Activated naive CD4-positive, alpha-beta T cell treated with anti-CD3 and anti-CD28 coated beads, Interleukin-2, amount 10 ng/mL, durations not matched to agents 7 days and 5 days (primary cell): ENCODE measurements around the gene RNF112.
A peak's percentile ranks its signal among the peaks of the same experiment; 100 is the strongest.

Experiments
- CTCF ChIA-PET: fragments of 350-600 bp; sonication (Branson Sonifier 250); formaldehyde crosslinking; loops from one replicate; lab custom pipeline; 2021; ENCODE audit warnings: antibody characterized with exemption; lab: Charles Lee
- DNase-seq: peaks from one replicate; pipeline ENCODE4 v3.0.0-alpha.2; 2020
- H3K27ac Mint-ChIP-seq: one replicate; pipeline ENCODE4 v1.8.0; 2021; ENCODE audit warnings: mild to moderate bottlenecking, moderate library complexity, mixed read lengths
- H3K27me3 Mint-ChIP-seq: one replicate; pipeline ENCODE4 v1.8.0; 2021; ENCODE audit warnings: mild to moderate bottlenecking, mixed read lengths
- H3K36me3 Mint-ChIP-seq: one replicate; pipeline ENCODE4 v1.8.0; 2021; ENCODE audit warnings: mixed read lengths
- H3K4me1 Mint-ChIP-seq: one replicate; pipeline ENCODE4 v1.8.0; 2021; ENCODE audit warnings: mixed read lengths
- H3K4me3 Mint-ChIP-seq: one replicate; pipeline ENCODE4 v1.8.0; 2021; ENCODE audit warnings: mild to moderate bottlenecking, moderate library complexity, mixed read lengths
- H3K9me3 Mint-ChIP-seq: one replicate; pipeline ENCODE4 v1.8.0; 2021; ENCODE audit warnings: mixed read lengths

RNF112 gene

DNA sequence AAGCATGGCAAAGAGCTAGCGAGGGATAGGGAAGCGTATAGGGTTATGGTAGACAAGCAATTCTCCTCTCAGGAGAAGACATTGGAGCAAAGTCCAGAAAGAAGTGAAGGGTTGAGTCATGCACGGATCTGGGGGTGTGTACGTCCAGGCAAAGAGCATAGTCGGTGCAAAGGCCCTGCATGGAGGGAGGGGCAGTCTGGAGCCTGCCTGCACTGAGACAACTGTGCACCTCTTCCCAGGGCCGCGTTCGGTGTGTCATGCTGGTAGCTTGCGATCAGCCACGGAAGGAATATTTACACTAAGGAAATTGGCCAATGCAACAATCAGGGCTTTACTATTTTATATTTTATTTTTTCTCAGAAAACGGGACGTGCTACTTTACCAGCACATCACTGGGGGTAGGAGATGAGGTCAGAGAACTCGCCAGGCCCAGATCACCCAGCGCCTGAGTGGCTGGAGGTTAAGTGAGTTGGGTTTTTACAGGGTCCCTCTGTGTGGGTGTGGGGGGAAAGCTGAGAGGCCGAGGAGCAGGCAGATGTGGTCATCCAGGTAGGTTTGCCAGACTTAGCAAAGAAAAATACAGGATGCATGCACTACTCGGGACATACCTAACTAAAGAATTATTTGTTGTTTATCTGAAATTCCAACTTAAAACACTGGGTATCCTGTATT, 41.8 kb upstream of the RNF112 start:
- Mint-ChIP-seq H3K27me3 (peaks cover 21% of the 10 kb centered on the region), H3K4me3 (no peak overlapping the region), H3K36me3 (peaks cover 11% of the 10 kb centered on the region), H3K4me1 (peaks cover 73% of the 10 kb centered on the region), H3K27ac (peak overlapping the region; percentile 96), H3K9me3 (no peaks in the 10 kb centered on the region)
- CTCF ChIA-PET = no interaction called here
- peak; percentile 18 for DNase-seq

GRCh38 chr17:19369846-19370492, 41.1 kb upstream of the RNF112 start:
- CTCF ChIA-PET = no interaction called here
- H3K4me1 Mint-ChIP-seq = peaks cover 78% of the 10 kb centered on the region
- H3K4me3 Mint-ChIP-seq = peak overlapping the region; percentile 65
- H3K27me3 Mint-ChIP-seq = peaks cover 15% of the 10 kb centered on the region
- DNase-seq = peak; percentile 65
- no peaks in the 10 kb centered on the region for H3K9me3 Mint-ChIP-seq
- H3K27ac Mint-ChIP-seq = peak overlapping the region; percentile 96
- peaks cover 15% of the 10 kb centered on the region for H3K36me3 Mint-ChIP-seq

- Mint-ChIP-seq H3K27me3 (peaks cover 12% of the 10 kb centered on the region), H3K9me3 (no peaks in the 10 kb centered on the region), H3K27ac (peak overlapping the region; percentile 96), H3K4me1 (peaks cover 78% of the 10 kb centered on the region), H3K4me3 (peak overlapping the region; percentile 65), H3K36me3 (peaks cover 15% of the 10 kb centered on the region)
- CTCF ChIA-PET = interaction anchor here (1.3 kb wide), 1 partner anchor 8 kb away, joined by 5 read pairs; the partner anchor contains the start of gene B9D1
- peak; percentile 46 for DNase-seq
Measured at GRCh38 chr17:19370493-19370960, 40.5 kb upstream of the RNF112 start.

DNA sequence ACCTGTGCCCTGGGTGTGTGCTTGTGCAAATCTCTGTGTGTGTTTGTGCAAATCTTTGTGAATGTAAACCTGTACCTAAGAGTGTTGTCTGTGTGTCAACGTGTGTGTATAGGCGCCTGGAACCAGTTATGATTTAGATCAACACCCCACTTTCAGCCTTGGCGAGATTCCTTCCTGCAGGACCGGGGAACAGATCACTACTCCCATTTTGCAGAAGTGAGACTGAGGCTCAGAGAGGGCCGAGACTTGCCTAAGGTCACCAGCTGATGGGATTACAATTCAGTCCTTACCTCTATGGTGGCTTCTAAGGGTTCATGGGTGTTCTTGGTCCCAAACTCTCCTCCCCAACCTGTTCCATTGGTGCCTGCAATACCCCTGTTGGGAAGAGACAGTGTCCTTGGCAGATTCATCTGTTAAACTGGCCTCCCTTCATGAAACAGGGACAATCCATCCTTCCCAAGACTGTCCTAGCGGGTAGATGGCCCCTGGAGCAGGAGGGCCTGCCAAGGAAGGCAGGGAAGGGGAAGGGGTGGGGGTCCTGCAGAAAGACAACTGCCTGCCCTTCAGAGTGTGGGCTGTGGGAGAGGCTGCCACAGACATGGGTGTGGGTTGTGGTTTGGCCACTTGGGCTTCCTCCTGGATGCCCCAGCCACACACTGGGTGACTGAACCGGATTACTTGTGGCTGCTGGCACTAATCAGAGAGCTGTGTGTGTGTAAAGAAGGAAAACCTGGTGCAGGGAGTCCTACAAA, 39.6 kb upstream of the RNF112 start:
- peak; percentile 3 for DNase-seq
- H3K36me3 Mint-ChIP-seq = peaks cover 15% of the 10 kb centered on the region
- peak overlapping the region; percentile 36 for H3K4me3 Mint-ChIP-seq
- no peaks in the 10 kb centered on the region for H3K9me3 Mint-ChIP-seq
- H3K27ac Mint-ChIP-seq = peak overlapping the region; percentile 96
- peaks cover 3% of the 10 kb centered on the region for H3K27me3 Mint-ChIP-seq
- peaks cover 85% of the 10 kb centered on the region for H3K4me1 Mint-ChIP-seq
- CTCF ChIA-PET = interaction anchor here (1.3 kb wide), 1 partner anchor 9 kb away, joined by 5 read pairs; the partner anchor contains the start of gene B9D1

DNA sequence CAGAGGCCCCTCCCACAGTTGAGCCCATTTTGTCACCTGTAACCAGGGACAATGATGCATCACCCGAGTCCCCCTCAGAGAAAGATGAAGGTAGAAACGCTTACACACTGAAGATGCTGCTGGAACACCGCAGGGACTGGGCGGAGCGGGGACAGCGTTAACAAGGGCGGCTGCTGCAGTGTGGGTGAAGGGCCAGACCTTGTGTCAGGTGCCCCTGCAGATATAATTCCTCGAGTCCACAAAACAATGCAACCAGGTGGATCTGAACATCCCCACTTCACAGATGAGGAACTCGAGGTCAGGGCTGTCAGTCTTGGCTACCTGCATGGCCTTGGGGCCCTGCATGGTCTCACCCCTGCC, 39.0 kb upstream of the RNF112 start:
- Mint-ChIP-seq H3K27ac (peak overlapping the region; percentile 79), H3K4me1 (peaks cover 85% of the 10 kb centered on the region), H3K9me3 (no peaks in the 10 kb centered on the region), H3K27me3 (no peaks in the 10 kb centered on the region), H3K36me3 (peaks cover 15% of the 10 kb centered on the region), H3K4me3 (peak overlapping the region; percentile 18)
- no peak for DNase-seq
- CTCF ChIA-PET = interaction anchor here (1.3 kb wide), 1 partner anchor 9 kb away, joined by 5 read pairs; the partner anchor contains the start of gene B9D1

DNA sequence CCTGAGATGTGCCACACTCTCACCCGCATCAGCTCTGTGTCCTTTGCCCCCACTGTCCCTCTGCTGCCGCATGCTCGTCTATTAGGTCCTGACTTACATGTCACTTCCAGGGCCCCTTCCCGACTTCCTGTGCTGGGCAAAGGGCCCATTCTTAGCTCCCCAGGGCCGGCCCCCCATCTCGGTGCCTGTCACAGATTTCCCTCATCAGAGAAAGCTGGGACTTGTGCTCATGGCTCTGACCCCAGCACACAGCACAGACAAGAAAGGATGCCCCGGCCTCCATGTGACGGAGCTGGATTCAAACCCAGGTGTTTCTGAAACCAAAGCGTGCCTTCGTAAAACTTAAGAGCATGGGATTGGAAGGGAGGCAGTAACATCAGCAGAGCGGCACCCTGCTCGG, 38.6 kb upstream of the RNF112 start:
- peaks cover 86% of the 10 kb centered on the region for H3K4me1 Mint-ChIP-seq
- H3K4me3 Mint-ChIP-seq = peak overlapping the region; percentile 18
- peak overlapping the region; percentile 78 for H3K27ac Mint-ChIP-seq

GRCh38 chr17:19372866-19373504, 38.0 kb upstream of the RNF112 start:
- CTCF ChIA-PET = no interaction called here
- Mint-ChIP-seq H3K9me3 (no peaks in the 10 kb centered on the region), H3K4me1 (peaks cover 82% of the 10 kb centered on the region), H3K27ac (no peak overlapping the region), H3K4me3 (no peak overlapping the region), H3K36me3 (peaks cover 15% of the 10 kb centered on the region), H3K27me3 (no peaks in the 10 kb centered on the region)
- DNase-seq = no peak

More for the DNA sequence above, 38.6 kb upstream of the RNF112 start:
- DNase-seq = no peak
- CTCF ChIA-PET = no interaction called here
- no peaks in the 10 kb centered on the region for H3K27me3 Mint-ChIP-seq
- H3K36me3 Mint-ChIP-seq = peaks cover 15% of the 10 kb centered on the region
- no peaks in the 10 kb centered on the region for H3K9me3 Mint-ChIP-seq

- no peaks in the 10 kb centered on the region for H3K9me3 Mint-ChIP-seq
- H3K27me3 Mint-ChIP-seq = no peaks in the 10 kb centered on the region
- H3K4me1 Mint-ChIP-seq = peaks cover 76% of the 10 kb centered on the region
- H3K4me3 Mint-ChIP-seq = no peak overlapping the region
- no peak overlapping the region for H3K27ac Mint-ChIP-seq
- H3K36me3 Mint-ChIP-seq = peaks cover 15% of the 10 kb centered on the region
- DNase-seq = no peak
- CTCF ChIA-PET = interaction anchor here (1.1 kb wide), 1 partner anchor 8 kb away, joined by 3 read pairs; no protein-coding TSS in a partner anchor
Measured at GRCh38 chr17:19374136-19374535, 36.9 kb upstream of the RNF112 start.

- H3K36me3 Mint-ChIP-seq = peaks cover 26% of the 10 kb centered on the region
- no peaks in the 10 kb centered on the region for H3K9me3 Mint-ChIP-seq
- H3K27me3 Mint-ChIP-seq = no peaks in the 10 kb centered on the region
- peaks cover 72% of the 10 kb centered on the region for H3K4me1 Mint-ChIP-seq
- H3K4me3 Mint-ChIP-seq = no peak overlapping the region
- DNase-seq = peak; percentile 1
- H3K27ac Mint-ChIP-seq = peak overlapping the region; percentile 49
- CTCF ChIA-PET = no interaction called here
Measured at GRCh38 chr17:19375732-19376131, 35.3 kb upstream of the RNF112 start.

DNA sequence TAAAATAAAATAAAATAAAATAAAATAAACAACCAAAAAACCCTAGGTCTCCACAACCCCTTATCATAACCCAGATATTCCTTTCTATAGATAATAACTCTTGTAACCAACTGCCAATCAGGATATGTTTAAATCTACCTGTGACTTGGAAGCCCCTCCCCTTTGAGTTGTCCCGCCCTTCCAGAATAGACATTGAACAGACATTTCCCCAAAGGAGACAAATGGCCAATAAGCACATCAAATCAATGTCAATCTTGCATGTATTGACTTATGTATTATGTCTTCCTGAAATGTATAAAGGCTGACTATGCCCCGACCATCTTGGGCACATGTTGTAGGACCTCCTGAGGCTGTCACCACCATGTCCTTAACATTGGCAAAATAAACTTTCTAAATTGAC, 34.2 kb upstream of the RNF112 start:
- Mint-ChIP-seq H3K36me3 (peaks cover 33% of the 10 kb centered on the region), H3K27me3 (no peaks in the 10 kb centered on the region), H3K27ac (peak overlapping the region; percentile 97), H3K9me3 (no peaks in the 10 kb centered on the region), H3K4me3 (peak overlapping the region; percentile 96), H3K4me1 (peaks cover 61% of the 10 kb centered on the region)
- peak; percentile 36 for DNase-seq
- CTCF ChIA-PET = interaction anchor here (1.8 kb wide), 1 partner anchor 14 kb away, joined by 18 read pairs; the partner anchor contains the start of gene B9D1

GRCh38 chr17:19377602-19378415, 33.2 kb upstream of the RNF112 start:
- Mint-ChIP-seq H3K9me3 (no peaks in the 10 kb centered on the region), H3K27ac (peak overlapping the region; percentile 97), H3K4me1 (peaks cover 51% of the 10 kb centered on the region), H3K4me3 (peak overlapping the region; percentile 96), H3K27me3 (no peaks in the 10 kb centered on the region), H3K36me3 (peaks cover 39% of the 10 kb centered on the region)
- peak; percentile 98 for DNase-seq
- CTCF ChIA-PET = interaction anchor here (1.1 to 1.8 kb wide), 4 partner anchors 12 to 69 kb away, joined by 3 to 18 read pairs (median 5); partner anchors contain the start of gene B9D1

- Mint-ChIP-seq H3K4me3 (peak within 1 kb of the TSS; percentile 96), H3K36me3 (peaks cover 43% of the 10 kb centered on the region), H3K27ac (peak within 1 kb of the TSS; percentile 97), H3K9me3 (no peaks in the 10 kb centered on the region), H3K4me1 (peaks cover 45% of the 10 kb centered on the region), H3K27me3 (no peaks in the 10 kb centered on the region)
- CTCF ChIA-PET = interaction anchor here (1.1 to 1.8 kb wide), 4 partner anchors 13 to 68 kb away, joined by 3 to 18 read pairs (median 5); partner anchors contain the start of gene B9D1
- no peak for DNase-seq
Measured at GRCh38 chr17:19378416-19379360, 32.3 kb upstream of the RNF112 start, which contains the start of gene MAPK7. MAPK7 (plus strand) TSS chr17:19378498; CDS start chr17:19378901, 403 bp downstream.
